ENCODE data around the gene CDK2AP2.
"Not testable (repeated sequence)": the region's sequence is repeated elsewhere in the genome, so short reads cannot be mapped to it uniquely, and the experiment has no call there.

Gene CDK2AP2

GRCh38 chr11:67507864-67508485, at the start of gene CDK2AP2:
CDK2AP2 (minus strand) TSS chr11:67508162; CDS start chr11:67508082, 80 bp downstream.
- peak; percentile 100 for DNase-seq (ENCODE audit: low spot score)

DNA sequence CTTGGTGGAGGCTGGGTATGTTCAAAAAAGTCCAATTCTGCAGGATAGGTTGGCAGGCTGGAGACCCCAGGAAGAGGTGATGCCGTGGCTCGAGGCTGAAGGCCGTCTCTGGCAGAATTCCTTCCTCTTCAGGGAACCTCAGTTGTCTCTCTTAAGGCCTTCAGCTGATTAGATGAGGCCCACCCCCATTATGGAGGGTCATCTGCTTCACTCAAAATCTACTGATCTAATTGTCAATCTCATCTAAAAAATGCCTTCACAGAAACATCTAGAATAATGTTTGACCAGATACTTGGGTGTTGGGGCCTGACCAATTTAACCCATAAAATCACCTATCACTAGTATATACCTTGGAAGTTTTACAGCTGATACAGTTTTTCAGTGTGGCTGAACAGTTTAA, 48.3 kb upstream of the CDK2AP2 start:
- no peak for DNase-seq (ENCODE audit: low spot score)

DNA sequence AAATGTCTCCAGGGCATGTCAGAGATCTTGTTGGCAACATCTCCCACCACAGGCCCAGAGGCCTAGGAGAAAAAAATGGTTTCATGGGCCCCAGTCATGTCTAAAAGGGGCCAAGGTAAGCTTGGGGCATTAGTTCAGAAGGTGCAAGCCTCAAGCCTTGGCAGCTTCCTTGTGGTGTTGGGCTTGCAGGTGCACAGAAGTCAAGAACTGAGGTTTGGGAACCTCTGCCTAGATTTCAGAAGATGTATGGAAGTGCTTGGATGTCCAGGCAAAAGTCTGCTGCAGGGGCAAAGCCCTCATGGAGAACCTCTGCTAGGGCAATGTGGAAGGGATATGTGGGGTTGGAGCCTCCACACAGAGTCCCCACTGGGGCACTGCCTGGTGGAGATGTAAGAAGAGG, 43.7 kb upstream of the CDK2AP2 start:
- DNase-seq (ENCODE audit: low spot score), result not testable (repeated sequence)

GRCh38 chr11:67551127-67551526, 43.2 kb upstream of the CDK2AP2 start:
- DNase-seq (ENCODE audit: low spot score), result no peak

- DNase-seq (ENCODE audit: low spot score), result no peak
Observed at GRCh38 chr11:67548555-67549110, 40.7 kb upstream of the CDK2AP2 start.

DNA sequence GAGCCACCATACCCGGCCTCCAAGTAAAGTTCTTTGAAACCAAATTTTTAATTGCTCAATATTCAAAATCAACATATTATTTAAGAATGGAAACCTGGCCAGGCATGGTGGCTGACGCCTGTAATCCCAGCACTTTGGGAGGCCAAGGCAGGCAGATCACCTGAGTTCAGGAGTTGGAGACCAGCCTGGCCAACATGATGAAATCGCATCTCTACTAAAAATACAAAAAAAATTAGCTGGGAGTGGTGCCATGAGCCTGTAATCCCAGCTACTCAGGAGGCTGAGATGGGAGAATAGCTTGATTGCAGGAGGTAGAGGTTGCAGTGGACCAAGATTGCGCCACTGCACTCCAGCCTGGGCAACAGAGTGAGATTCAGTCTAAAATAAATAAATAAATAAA, 40.1 kb upstream of the CDK2AP2 start:
- DNase-seq (ENCODE audit: low spot score), result not testable (repeated sequence)

- peak; percentile 78 for DNase-seq (ENCODE audit: low spot score)
Observed at GRCh38 chr11:67545280-67545679, 37.3 kb upstream of the CDK2AP2 start.

DNA sequence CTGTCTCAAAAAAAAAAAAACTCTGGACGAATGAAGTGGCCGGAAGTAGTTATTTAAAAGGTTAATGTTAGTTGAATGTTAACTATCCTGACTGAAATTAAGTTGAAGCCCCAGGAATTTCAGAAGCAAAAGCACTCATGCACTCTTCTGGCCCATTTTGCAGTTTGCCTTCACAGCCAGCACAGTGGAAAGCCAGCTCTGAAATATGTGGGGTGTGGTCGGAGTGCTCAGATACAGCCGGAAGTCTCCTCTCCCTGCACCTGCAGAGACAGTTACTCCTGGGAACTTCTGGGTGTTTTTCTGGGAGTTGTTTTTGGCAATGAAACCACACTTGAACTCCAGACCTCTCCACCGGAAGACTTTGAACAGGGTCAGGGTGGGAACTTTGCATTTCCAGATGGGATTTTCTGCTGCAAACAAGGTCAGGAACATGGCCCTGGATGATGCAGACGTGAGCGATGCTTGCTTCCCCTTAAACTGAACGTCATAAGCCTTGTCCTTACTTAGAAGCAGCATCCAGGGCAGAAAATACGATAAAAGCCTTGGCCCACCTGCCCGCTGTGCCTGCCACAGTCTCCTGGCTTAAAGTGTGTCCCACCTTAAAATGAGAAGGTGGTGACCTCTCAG, 36.8 kb upstream of the CDK2AP2 start:
- peak; percentile 86 for DNase-seq (ENCODE audit: low spot score)

DNA sequence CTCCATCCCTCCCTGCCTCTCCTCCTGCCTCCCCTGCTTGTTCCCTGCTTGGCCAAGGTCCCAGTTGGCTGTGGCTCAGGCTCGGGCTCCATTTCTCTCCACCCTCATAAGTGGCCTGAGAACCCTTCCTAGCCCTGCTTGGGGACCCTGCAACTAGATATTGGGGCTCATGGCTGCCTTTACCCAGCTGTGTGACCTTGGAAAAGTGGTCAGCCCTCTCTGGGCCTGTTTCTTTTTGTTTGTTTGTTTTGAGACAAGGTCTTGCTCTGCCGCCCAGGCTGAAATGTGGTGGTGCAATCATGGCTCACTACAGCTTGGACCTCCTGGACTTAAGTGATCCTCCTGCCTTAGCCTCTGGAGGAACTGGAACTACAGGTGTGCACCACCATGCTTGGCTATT, 35.6 kb upstream of the CDK2AP2 start:
- DNase-seq (ENCODE audit: low spot score), result no peak

DNA sequence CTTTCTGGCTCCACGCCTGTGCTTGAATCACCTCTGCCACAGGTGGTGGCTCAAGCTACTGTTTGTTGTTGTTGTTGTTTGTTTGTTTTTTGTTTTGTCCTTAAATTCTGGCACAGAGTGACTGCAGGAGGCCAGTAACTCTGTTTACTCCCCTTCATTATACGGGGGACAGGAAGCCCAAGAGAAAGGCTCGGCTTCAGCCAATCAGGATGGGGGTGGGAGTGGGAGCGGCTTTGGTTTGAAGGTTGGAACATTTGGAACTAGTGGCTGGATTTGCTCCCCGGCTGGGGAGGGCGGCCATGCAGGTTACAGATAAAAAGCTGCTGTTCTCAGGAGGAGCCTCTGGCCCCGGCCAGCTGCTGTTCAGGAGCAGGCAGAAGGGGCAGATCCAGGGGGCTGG, 35.0 kb upstream of the CDK2AP2 start:
- no peak for DNase-seq (ENCODE audit: low spot score)

- no peak for DNase-seq (ENCODE audit: low spot score)
Observed at GRCh38 chr11:67542169-67542568, 34.2 kb upstream of the CDK2AP2 start.

- no peak for DNase-seq (ENCODE audit: low spot score)
Observed at GRCh38 chr11:67541198-67541597, 33.2 kb upstream of the CDK2AP2 start.

- no peak for DNase-seq (ENCODE audit: low spot score)
Observed at GRCh38 chr11:67539550-67539949, 31.6 kb upstream of the CDK2AP2 start.

GRCh38 chr11:67538823-67539505, 31.0 kb upstream of the CDK2AP2 start:
- DNase-seq (ENCODE audit: low spot score), result no peak

GRCh38 chr11:67538306-67538705, 30.3 kb upstream of the CDK2AP2 start:
- DNase-seq (ENCODE audit: low spot score), result no peak

- no peak for DNase-seq (ENCODE audit: low spot score)
Observed at GRCh38 chr11:67535561-67535960, 27.6 kb upstream of the CDK2AP2 start.

- peak; percentile 18 for DNase-seq (ENCODE audit: low spot score)
Observed at GRCh38 chr11:67534070-67534679, 26.2 kb upstream of the CDK2AP2 start.

GRCh38 chr11:67532889-67533288, 24.9 kb upstream of the CDK2AP2 start:
- no peak for DNase-seq (ENCODE audit: low spot score)

DNA sequence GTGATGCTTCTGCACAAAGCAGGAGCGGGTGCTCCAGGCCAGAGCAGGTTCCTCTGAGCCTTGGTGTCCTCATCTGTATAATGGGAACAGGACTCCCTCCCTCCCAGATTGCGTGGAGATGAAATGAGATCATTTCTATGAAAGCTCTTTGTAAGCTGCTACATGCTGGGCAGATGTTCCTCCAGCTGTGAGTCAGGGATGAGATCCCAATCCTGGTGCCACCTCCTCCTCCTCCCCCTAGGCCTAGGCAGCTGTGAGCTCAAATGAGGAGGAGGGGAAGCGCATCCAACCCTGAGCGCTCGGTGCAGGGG, 22.3 kb upstream of the CDK2AP2 start:
- DNase-seq (ENCODE audit: low spot score), result no peak

DNA sequence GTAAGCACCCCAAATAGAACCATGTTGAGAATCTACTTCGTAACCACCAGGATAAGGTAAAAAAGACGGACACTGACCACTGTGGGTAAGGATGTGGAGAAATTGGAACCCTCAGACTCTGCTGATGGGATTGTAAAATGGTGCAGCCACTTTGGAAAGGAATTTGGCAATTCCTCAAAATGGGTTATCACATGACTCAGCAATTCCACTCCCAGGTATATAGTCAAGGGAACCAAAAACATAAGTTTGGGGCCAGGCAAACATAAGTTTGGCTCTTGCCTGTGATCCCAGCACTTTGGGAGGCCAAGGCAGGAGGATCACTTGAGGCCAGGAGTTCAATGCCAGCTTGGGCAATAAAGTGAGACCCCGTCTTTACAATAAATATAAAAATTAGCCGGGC, 20.4 kb upstream of the CDK2AP2 start:
- DNase-seq (ENCODE audit: low spot score), result no peak

GRCh38 chr11:67525275-67525976, 17.5 kb upstream of the CDK2AP2 start:
- DNase-seq (ENCODE audit: low spot score), result no peak

DNA sequence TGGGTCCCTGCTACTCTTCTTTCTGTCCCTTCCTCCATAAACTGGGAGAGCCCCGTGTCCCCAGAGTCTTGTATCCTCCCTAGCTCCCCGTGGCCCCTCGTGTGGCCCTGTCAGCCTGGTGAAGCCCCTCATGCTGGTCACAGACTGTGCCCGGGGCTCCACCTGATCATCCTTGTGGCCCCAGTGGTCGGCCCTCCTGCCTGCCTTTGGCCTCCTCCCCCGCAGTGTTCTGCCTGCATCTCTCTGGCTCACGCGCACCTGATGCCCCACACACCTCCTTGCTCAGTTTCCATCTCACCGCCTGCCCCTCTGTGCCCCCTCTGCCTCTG, 16.5 kb upstream of the CDK2AP2 start:
- DNase-seq (ENCODE audit: low spot score), result no peak

All from kidney tubule cell (primary cell).